Stromal cell of bone marrow (primary cell): ENCODE results near the gene SPRYD7.
"Not testable (repeated sequence)": the region's sequence is repeated elsewhere in the genome, so short reads cannot be mapped to it uniquely, and the experiment has no call there.

ENCODE experiments used
- DNase-seq: peaks from one replicate; pipeline ENCODE4 v3.0.0-alpha.2; 2012; ENCODE audit warnings: low read depth

Gene SPRYD7, protein sequence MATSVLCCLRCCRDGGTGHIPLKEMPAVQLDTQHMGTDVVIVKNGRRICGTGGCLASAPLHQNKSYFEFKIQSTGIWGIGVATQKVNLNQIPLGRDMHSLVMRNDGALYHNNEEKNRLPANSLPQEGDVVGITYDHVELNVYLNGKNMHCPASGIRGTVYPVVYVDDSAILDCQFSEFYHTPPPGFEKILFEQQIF

GRCh38 chr13:49936075-49936967 is at the start of gene SPRYD7:
TSS of gene SPRYD7 (minus strand) at chr13:49936340. CDS start at chr13:49936235, 105 bp downstream.
- DNase-seq, result peak; percentile 94

DNA sequence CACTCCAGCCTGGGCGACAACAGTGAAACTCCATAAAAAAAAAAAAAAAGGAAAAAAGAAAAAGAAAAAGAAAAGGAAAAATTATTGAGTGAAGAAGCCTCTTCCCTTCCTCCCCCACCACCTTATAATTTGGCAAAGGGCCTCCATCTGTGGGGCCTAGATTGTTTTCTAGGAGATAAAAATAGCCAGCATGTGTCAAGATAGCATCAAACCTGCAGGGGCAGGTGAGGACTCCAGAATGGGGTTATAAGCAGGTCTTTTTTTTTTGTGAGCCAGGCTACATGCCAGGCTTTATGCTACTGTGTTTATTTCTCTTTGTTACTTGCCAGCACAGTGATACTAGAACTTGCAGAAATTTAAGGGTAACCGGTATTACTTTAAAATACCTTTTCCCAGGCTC is 49.0 kb upstream of the SPRYD7 start:
- DNase-seq, result no peak

DNA sequence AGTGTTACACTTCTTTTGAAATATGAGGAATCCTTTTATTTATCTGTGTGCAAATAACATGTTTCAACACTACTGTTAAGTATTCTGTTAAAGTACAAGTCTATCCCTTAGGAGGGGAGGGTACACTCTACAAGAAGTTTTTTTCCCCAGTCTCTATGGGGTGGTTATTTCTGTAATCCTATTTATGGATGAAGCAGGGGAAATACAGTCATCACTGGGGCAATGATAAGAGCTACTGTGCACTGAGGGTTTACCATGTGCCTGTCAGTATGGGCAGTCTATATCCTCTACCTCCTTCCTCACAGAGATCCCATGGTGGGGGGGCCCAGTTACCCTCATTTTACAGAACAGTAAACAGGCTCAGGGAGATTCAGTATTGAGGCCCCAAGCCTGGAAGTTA is 44.1 kb upstream of the SPRYD7 start:
- no peak for DNase-seq

- DNase-seq, result no peak
Measured at GRCh38 chr13:49977992-49978391, 41.9 kb upstream of the SPRYD7 start.

DNA sequence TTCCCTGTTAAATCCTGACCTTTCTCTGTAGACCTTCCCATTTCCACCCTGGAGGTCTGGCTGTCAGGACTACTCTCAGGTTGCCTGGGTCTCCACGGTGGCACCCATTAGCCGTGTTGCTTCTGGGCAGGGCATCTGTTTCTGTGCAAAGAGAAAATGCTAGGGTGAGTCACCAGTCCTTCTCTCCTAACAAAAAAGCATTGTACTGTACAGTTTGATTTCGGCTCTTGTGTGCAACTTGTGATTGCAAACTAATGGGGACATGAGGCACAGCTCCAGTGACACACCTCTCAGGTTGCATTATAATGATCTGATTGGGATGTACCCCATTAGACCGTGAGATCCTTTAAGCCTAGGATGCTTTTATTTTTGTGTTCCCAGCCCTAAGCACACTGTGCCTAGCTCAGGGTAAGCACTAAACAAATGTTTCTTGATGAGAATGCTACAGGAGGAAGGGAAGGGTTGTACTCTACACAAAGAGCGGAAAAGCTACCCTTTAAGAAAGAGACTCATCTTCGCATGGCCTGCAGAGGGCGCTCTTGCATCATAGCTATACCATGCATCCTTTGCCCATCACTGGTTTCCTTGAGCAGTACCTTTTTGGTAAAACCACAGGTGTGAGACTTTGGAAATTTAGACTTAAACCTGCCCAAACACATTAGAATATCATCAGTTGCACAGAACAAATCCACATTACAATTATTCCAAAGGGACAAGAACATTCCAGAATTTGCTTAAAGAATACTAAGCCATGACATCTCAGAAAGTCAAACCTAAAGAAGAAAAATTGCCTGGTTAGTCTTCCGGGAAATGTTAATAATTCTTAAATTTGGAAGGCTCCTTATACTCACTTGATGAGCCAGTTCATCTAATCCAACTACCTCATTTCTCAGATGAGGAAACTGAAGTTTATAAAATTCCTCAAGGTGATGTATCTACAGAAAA is 40.4 kb upstream of the SPRYD7 start:
- peak; percentile 29 for DNase-seq

DNA sequence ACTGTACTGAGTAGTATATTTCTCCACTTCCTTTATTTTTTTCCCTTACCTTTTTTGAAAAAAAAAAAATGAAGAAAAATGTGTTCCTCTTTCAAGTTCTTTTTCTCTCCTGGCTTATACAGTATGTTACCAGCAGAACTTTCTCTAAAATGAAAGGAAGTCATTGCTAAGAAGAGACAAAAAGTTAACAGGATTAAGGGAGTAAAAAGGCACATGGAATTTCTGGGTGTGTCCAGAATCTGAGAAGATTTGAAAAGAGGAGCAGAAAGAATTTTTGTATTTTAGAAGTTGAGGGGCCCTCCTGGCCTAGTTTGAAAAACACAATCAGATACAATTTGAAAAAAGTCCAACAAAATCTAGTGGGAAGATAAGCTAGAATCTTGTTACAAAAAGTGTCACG is 39.7 kb upstream of the SPRYD7 start:
- DNase-seq, result no peak

DNA sequence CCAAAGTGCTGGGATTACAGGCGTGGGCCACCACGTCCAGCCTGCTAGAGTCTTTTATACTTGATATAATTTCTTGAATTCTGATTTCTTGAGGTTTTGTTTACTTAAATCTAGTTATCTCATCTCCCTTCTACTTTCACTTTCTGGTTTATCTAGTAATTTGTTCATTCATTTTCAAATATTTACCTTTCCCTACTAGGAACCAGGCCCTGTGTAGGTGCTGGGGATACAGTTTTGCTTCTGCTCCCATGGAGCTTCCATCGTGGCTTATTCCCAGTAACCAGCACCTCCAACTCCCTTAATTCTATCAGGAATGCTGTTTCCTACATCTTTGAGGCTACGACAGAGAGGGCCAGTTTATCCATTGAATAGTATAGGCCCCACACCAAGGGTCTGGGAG is 36.6 kb upstream of the SPRYD7 start:
- DNase-seq, result no peak

DNA sequence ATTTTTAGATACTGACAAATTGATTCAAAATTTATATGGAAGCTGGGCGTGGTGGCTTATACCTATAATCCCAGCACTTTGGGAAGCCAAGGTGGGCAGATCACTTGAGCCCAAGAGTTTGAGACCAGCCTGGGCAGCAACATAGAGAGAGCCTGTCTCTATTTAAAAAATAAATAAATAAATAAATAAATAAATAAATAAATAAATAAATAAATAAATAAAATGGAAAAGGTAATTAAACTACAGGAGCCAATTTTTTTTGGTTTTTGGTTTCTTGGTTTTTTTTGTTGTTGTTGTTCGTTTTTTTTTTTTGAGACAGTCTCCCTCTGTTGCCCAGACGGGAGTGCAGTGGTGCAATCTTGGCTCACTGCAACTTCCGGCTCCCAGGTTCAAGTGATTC is 31.3 kb upstream of the SPRYD7 start:
- no peak for DNase-seq

DNA sequence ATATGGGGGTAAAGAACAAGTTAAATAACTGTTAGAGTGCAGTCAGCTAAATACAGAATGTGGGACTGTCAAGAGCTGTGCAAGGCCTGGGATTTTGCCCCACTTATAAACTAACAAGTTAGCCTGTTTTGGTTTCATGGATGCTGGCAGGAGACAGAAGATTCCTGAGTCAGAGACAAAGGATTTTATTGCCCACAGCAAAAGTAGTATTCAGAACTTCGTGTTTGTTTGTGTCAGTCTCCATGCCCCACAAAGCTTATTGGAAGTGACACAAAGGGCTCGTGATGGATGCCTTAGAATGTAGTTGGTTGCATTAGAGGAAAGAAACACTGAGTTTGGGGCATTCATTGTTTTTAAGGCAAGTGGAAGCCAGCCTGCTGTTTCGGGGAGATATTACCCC is 22.2 kb upstream of the SPRYD7 start:
- DNase-seq, result no peak

DNA sequence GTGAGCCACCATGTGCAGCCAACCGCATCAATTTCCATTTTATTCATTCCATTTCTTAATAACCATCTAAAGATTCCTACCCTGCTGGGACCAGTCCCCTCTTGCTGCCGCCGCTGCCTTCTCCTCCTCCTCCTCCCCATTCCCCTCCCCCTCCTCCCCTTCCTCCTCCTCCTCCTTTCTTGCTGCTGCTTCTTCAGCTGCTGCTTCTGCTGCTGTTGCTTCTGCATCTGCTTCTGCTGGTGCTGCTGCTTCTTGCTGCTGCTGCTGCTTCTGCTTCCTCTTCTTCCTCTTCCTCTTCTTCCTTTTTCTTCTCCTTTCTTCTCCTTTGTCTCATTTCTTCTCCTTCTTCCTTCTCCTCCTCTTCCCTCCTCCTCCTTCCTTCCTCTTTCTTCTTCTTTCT is 20.0 kb upstream of the SPRYD7 start:
- no peak for DNase-seq

- no peak for DNase-seq
Measured at GRCh38 chr13:49954674-49955455, 18.7 kb upstream of the SPRYD7 start.

DNA sequence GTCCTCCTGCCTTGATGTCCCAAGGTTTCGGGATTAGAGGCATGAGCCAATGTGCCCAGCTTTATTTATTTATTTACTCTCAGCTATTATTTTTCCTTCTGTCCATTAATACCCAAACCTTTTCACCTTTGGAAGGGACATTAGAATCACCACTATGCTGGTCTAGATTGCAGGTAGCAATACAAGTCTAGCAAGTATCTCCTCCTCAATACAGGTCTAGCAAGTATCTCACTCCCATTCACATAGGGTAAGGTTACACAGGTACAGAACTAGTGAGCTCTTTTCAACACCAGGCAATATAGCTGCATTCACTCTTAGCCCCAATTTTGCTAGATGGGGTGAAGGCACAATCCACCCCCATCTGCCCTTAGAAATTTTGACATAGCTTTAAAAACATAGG is 17.4 kb upstream of the SPRYD7 start:
- DNase-seq, result no peak

GRCh38 chr13:49951754-49952535 is 15.8 kb upstream of the SPRYD7 start:
- DNase-seq, result no peak

DNA sequence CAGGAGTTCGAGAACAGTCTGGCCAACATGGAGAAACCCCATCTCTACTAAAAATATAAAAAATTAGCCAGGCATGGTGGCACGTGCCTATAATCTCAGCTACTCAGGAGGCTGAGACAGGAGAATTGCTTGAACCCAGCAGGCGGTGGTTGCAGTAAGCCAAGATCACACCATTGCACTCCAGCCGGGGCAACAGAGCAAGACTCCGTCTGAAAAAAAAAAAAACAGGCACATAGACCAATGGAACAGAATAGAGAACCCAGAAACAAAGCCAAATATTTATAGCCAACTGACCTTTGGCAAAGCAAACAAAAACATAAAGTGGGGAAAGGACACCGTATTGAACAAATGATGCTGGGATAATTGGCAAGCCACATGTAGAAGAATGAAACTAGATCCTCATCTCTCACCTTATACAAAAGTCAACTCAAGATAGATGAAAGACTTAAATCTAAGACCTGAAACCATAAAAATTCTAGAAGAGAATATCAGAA is 12.7 kb upstream of the SPRYD7 start:
- not testable (repeated sequence) for DNase-seq

DNA sequence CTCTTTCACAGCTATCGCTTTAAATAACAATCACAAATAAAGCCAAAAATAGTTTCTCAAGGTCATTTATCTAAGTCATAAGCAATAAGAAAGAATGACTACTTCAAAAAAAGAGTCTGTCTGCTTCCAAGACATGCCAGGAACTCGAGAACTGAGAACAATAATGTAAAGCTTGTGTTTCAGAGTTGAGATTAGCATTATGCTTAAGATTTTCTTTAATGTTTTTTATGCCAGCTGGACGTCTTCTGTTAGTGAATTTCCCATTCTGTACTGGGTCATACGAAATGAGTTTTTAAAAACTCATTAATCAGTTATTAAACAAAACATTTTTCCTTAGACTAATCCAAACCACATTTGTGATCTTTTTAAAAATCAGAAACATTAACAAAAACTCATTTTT is 3.2 kb upstream of the SPRYD7 start:
- no peak for DNase-seq

GRCh38 chr13:49938921-49939320 is 2.8 kb upstream of the SPRYD7 start:
- DNase-seq, result no peak

- DNase-seq, result no peak
Measured at GRCh38 chr13:49938314-49938713, 2.2 kb upstream of the SPRYD7 start.

GRCh38 chr13:49936968-49937273 is 781 bp upstream of the SPRYD7 start:
- DNase-seq, result no peak

DNA sequence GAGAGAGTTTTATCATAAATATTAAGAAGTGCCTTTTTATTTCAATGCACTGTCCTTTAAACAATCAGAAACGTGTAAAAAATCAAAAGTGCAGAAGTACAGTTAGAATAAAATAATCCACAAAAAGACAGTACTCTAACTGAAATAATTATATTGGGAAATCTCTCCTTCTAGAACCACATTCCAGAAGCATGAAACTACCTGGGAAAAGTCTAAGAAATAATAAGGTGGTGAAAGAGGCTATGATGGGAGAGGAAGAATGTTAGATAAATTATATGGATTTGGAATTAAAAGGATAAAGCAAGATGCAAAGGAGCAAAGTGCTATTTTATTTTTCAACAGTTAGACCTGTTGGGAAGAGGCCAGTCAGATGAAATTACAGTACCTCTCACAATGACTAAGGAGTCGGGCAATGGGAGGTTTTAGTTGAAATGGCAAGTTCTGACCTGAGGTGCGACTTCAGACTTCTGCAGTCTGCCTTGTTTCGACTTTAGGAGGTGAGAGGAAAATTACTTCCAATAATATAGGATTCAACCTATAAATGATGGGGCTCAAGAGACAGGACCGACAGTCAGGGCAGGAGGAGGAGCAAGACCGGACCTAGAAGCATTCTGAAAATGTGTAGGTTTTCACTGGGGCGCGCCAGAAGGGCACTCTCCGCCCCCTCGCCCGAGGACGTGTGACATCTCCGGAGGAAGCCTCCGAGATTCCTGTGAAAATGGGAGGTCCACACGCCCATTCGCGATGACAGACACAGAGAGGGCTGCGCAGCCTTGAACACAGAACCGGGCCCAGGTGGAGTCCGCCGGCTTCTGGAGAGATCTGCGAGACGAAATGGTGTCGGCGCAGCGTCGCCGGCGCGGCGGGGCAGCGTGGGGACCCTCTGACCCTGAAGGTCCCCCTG is 717 bp downstream of the SPRYD7 start:
- peak; percentile 18 for DNase-seq

- DNase-seq, result no peak
Measured at GRCh38 chr13:49933511-49933910, 2.6 kb downstream of the SPRYD7 start.
